Mesendoderm (in vitro differentiated cells): ENCODE results near the gene REX1BD.

Experiments used
- DNase-seq: peaks from one replicate; pipeline ENCODE4 v3.0.0; 2013
- H2AK5ac ChIP-seq: 2 replicates; pipeline ENCODE4 v1.6.1; 2013; ENCODE audit warnings: low read length, inconsistent platforms
- H2BK120ac ChIP-seq: 2 replicates; pipeline ENCODE4 v1.6.1; 2013; ENCODE audit warnings: low read depth, mild to moderate bottlenecking, low read length, moderate library complexity, mixed read lengths
- H2BK15ac ChIP-seq: replicated peaks from 2 replicates; pipeline ENCODE4 v1.6.1; 2013; ENCODE audit warnings: low read depth, mild to moderate bottlenecking, moderate library complexity
- H2BK5ac ChIP-seq: 2 replicates; pipeline ENCODE4 v1.6.1; 2013; ENCODE audit warnings: low read length, inconsistent platforms
- H3K18ac ChIP-seq: 2 replicates; pipeline ENCODE4 v1.6.1; 2013; ENCODE audit warnings: mild to moderate bottlenecking, low read length, mixed read lengths
- H3K23ac ChIP-seq: one replicate; pipeline ENCODE4 v1.6.1; 2013; ENCODE audit warnings: low read length
- H3K27ac ChIP-seq: 2 replicates; pipeline ENCODE4 v1.5.1; 2013; ENCODE audit warnings: low read depth, mild to moderate bottlenecking, inconsistent platforms, low read length, moderate library complexity
- H3K27me3 ChIP-seq: 2 replicates; pipeline ENCODE4 v1.6.1; 2013; ENCODE audit warnings: low read length, control low read depth, mild to moderate bottlenecking, inconsistent platforms; ENCODE audit not compliant: insufficient read depth, poor library complexity
- H3K36me3 ChIP-seq: 2 replicates; pipeline ENCODE4 v1.6.1; 2013; ENCODE audit warnings: low read length, inconsistent platforms; ENCODE audit not compliant: control insufficient read depth, insufficient read depth
- H3K4ac ChIP-seq: one replicate; pipeline ENCODE4 v1.6.1; 2013; ENCODE audit warnings: low read depth, mild to moderate bottlenecking, low read length, moderate library complexity
- H3K4me1 ChIP-seq: 2 replicates; pipeline ENCODE4 v1.6.1; 2013; ENCODE audit warnings: low read depth, low read length, inconsistent platforms; ENCODE audit not compliant: control insufficient read depth
- H3K4me2 ChIP-seq: 2 replicates; pipeline ENCODE4 v1.6.1; 2013; ENCODE audit warnings: low read length
- H3K4me3 ChIP-seq: 2 replicates; pipeline ENCODE4 v1.5.1; 2013; ENCODE audit warnings: mild to moderate bottlenecking, low read length
- H3K56ac ChIP-seq: one replicate; pipeline ENCODE4 v1.6.1; 2013; ENCODE audit warnings: low read length
- H3K79me1 ChIP-seq: 2 replicates; pipeline ENCODE4 v1.6.1; 2013; ENCODE audit warnings: low read length, inconsistent platforms
- H3K79me2 ChIP-seq: 2 replicates; pipeline ENCODE4 v1.6.1; 2013; ENCODE audit warnings: mild to moderate bottlenecking, low read length; ENCODE audit not compliant: control insufficient read depth, insufficient read depth
- H3K9ac ChIP-seq: 2 replicates; pipeline ENCODE4 v1.6.1; 2013; ENCODE audit warnings: low read length, inconsistent platforms
- H4K5ac ChIP-seq: one replicate; pipeline ENCODE4 v1.6.1; 2013; ENCODE audit warnings: low read length
- H4K8ac ChIP-seq: one replicate; pipeline ENCODE4 v1.6.1; 2013; ENCODE audit warnings: low read depth, mild to moderate bottlenecking, control low read depth, low read length, moderate library complexity
- WGBS: extraction: QIAGEN DNeasy Blood & Tissue Kit; methylation state at CpG from one replicate; pipeline ENCODE4 v1.1.7; 2013; ENCODE audit warnings: low lambda C conversion rate, missing lambda C conversion rate; ENCODE audit not compliant: insufficient coverage; ENCODE audit errors: extremely low coverage; 5-methylcytosine and 5-hydroxymethylcytosine counted together

REX1BD gene

GRCh38 chr19:18571564-18572344 is 16.8 kb upstream of the REX1BD start, which contains the start of gene UBA52:
Gene UBA52 (plus strand): TSS chr19:18571857. CDS start chr19:18573301, 1,444 bp downstream.
- H3K4me1 ChIP-seq: peaks cover 4% of the 10 kb centered on the region
- WGBS: no CpG with 5 or more reads among the region's 75 CpGs

GRCh38 chr19:18574691-18575291 is 13.8 kb upstream of the REX1BD start:
- no peak overlapping the region for H3K27ac ChIP-seq
- H3K79me2 ChIP-seq: peaks cover 19% of the 10 kb centered on the region
- no peak for DNase-seq
- no peak overlapping the region for H3K23ac ChIP-seq
- H2AK5ac ChIP-seq: no peak overlapping the region
- H3K4me3 ChIP-seq: no peak overlapping the region
- H3K36me3 ChIP-seq: peaks cover 21% of the 10 kb centered on the region
- no peak overlapping the region for H2BK15ac ChIP-seq
- no peak overlapping the region for H3K4me2 ChIP-seq
- H2BK5ac ChIP-seq: no peak overlapping the region
- H3K27me3 ChIP-seq: no peaks in the 10 kb centered on the region
- peaks cover 19% of the 10 kb centered on the region for H3K79me1 ChIP-seq
- no peak overlapping the region for H3K9ac ChIP-seq
- no CpG with 5 or more reads among the region's 18 CpGs for WGBS
- H3K4ac ChIP-seq: no peak overlapping the region
- H3K18ac ChIP-seq: no peak overlapping the region
- peaks cover 4% of the 10 kb centered on the region for H3K4me1 ChIP-seq
- H4K8ac ChIP-seq: no peak overlapping the region
- H2BK120ac ChIP-seq: no peak overlapping the region
- H4K5ac ChIP-seq: no peak overlapping the region
- H3K56ac ChIP-seq: no peak overlapping the region

More at GRCh38 chr19:18571564-18572344, 16.8 kb upstream of the REX1BD start, which contains the start of gene UBA52:
- Histone ChIP-seq H3K4me2 (peak within 1 kb of the TSS; percentile 95), H3K4me3 (peak within 1 kb of the TSS; percentile 65), H3K27ac (peak within 1 kb of the TSS; percentile 58), H3K36me3 (peaks cover 28% of the 10 kb centered on the region), H2AK5ac (no peak within 1 kb of the TSS), H3K27me3 (no peaks in the 10 kb centered on the region), H4K5ac (no peak within 1 kb of the TSS), H2BK5ac (peak within 1 kb of the TSS; percentile 43), H4K8ac (no peak within 1 kb of the TSS), H3K4ac (peak within 1 kb of the TSS; percentile 98), H3K79me1 (peaks cover 19% of the 10 kb centered on the region), H3K9ac (peak within 1 kb of the TSS; percentile 85), H2BK15ac (no peak within 1 kb of the TSS), H3K56ac (peak within 1 kb of the TSS; percentile 93), H3K18ac (peak within 1 kb of the TSS; percentile 95), H3K23ac (no peak within 1 kb of the TSS), H2BK120ac (no peak within 1 kb of the TSS), H3K79me2 (peaks cover 19% of the 10 kb centered on the region)
- DNase-seq: peak; percentile 99

- no peak overlapping the region for H3K18ac ChIP-seq
- peaks cover 4% of the 10 kb centered on the region for H3K4me1 ChIP-seq
- H2AK5ac ChIP-seq: no peak overlapping the region
- no peak overlapping the region for H3K4me3 ChIP-seq
- H3K36me3 ChIP-seq: peaks cover 21% of the 10 kb centered on the region
- no peaks in the 10 kb centered on the region for H3K27me3 ChIP-seq
- no peak overlapping the region for H4K5ac ChIP-seq
- no peak overlapping the region for H3K56ac ChIP-seq
- H2BK120ac ChIP-seq: no peak overlapping the region
- WGBS: no CpG with 5 or more reads among the region's 8 CpGs
- H4K8ac ChIP-seq: no peak overlapping the region
- DNase-seq: no peak
- no peak overlapping the region for H3K27ac ChIP-seq
- no peak overlapping the region for H2BK15ac ChIP-seq
- H3K4me2 ChIP-seq: no peak overlapping the region
- H3K79me2 ChIP-seq: peaks cover 19% of the 10 kb centered on the region
- no peak overlapping the region for H3K9ac ChIP-seq
- peaks cover 19% of the 10 kb centered on the region for H3K79me1 ChIP-seq
- no peak overlapping the region for H2BK5ac ChIP-seq
- H3K23ac ChIP-seq: no peak overlapping the region
- H3K4ac ChIP-seq: no peak overlapping the region
Measured at GRCh38 chr19:18576383-18576782, 12.2 kb upstream of the REX1BD start.

GRCh38 chr19:18577365-18577914 is 11.2 kb upstream of the REX1BD start:
- Histone ChIP-seq H3K9ac (no peak overlapping the region), H2BK5ac (no peak overlapping the region), H3K27ac (no peak overlapping the region), H3K36me3 (peaks cover 21% of the 10 kb centered on the region), H3K4me2 (no peak overlapping the region), H3K79me1 (peaks cover 19% of the 10 kb centered on the region), H3K4me1 (peaks cover 4% of the 10 kb centered on the region), H3K56ac (no peak overlapping the region), H3K23ac (no peak overlapping the region), H2BK120ac (no peak overlapping the region), H4K8ac (no peak overlapping the region), H2BK15ac (no peak overlapping the region), H4K5ac (no peak overlapping the region), H3K27me3 (no peaks in the 10 kb centered on the region), H3K79me2 (peaks cover 12% of the 10 kb centered on the region), H2AK5ac (no peak overlapping the region), H3K18ac (no peak overlapping the region), H3K4ac (no peak overlapping the region), H3K4me3 (no peak overlapping the region)
- DNase-seq: no peak
- no CpG with 5 or more reads among the region's 21 CpGs for WGBS

- Histone ChIP-seq H3K4ac (no peak overlapping the region), H2BK15ac (no peak overlapping the region), H3K79me1 (peaks cover 2% of the 10 kb centered on the region), H3K9ac (no peak overlapping the region), H3K36me3 (peaks cover 9% of the 10 kb centered on the region), H2BK120ac (no peak overlapping the region), H3K27ac (no peak overlapping the region), H3K27me3 (no peaks in the 10 kb centered on the region), H3K79me2 (no peaks in the 10 kb centered on the region), H3K4me2 (no peak overlapping the region), H2AK5ac (no peak overlapping the region), H3K4me3 (no peak overlapping the region), H2BK5ac (no peak overlapping the region), H3K56ac (no peak overlapping the region), H4K8ac (no peak overlapping the region), H4K5ac (no peak overlapping the region), H3K4me1 (no peaks in the 10 kb centered on the region), H3K23ac (no peak overlapping the region), H3K18ac (no peak overlapping the region)
- DNase-seq: no peak
- no CpG with 5 or more reads among the region's 7 CpGs for WGBS
Measured at GRCh38 chr19:18580311-18580710, 8.3 kb upstream of the REX1BD start.
